Coronary artery (tissue), 2 donors: Measurements from ENCODE around the gene FOCAD.

Experiments
- DNase-seq: peaks from one replicate; pipeline ENCODE4 v3.0.0-alpha.2; 2017; ENCODE audit warnings: low spot score
- H3K27ac ChIP-seq, 2 donors: fragments of 200-600 bp; sonication (generic); one replicate each; pipeline ENCODE4 v1.5.1; 2016 to 2019
- H3K4me3 ChIP-seq: fragments of 200-600 bp; sonication (generic); 2 replicates; pipeline ENCODE4 v1.5.1; 2016; ENCODE audit warnings: mild to moderate bottlenecking, moderate library complexity
- TF ChIP-seq, protein P1 (sequence below): fragments of 200-600 bp; sonication (generic); IDR thresholded peaks from one replicate; pipeline ENCODE4 v1.5.1; 2019; ENCODE audit warnings: antibody characterized with exemption

FOCAD gene

DNA sequence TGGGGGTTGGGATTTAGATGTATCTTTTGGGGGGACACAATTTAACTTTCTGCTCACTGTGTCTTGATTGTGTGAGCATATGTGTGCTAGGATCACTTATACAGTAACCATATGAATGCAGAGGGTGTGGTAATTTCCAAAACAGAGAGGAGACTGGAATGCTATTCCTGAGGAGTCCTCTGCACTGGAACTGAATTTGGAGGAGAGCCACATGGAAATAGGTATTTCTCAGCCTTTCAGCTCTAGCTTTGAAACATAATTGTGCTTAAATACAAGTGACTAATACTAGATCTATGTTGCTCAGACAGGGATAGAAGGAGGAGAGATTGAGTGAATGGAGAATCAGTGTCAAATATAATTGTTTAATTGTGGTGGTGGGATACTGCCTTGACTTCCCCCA is 45.5 kb downstream of the FOCAD start:
- no peak overlapping the region for H3K4me3 ChIP-seq
- TF ChIP-seq, protein P1, sequence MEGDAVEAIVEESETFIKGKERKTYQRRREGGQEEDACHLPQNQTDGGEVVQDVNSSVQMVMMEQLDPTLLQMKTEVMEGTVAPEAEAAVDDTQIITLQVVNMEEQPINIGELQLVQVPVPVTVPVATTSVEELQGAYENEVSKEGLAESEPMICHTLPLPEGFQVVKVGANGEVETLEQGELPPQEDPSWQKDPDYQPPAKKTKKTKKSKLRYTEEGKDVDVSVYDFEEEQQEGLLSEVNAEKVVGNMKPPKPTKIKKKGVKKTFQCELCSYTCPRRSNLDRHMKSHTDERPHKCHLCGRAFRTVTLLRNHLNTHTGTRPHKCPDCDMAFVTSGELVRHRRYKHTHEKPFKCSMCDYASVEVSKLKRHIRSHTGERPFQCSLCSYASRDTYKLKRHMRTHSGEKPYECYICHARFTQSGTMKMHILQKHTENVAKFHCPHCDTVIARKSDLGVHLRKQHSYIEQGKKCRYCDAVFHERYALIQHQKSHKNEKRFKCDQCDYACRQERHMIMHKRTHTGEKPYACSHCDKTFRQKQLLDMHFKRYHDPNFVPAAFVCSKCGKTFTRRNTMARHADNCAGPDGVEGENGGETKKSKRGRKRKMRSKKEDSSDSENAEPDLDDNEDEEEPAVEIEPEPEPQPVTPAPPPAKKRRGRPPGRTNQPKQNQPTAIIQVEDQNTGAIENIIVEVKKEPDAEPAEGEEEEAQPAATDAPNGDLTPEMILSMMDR = no peak
- DNase-seq = no peak
- H3K27ac ChIP-seq = no peak overlapping the region

DNA sequence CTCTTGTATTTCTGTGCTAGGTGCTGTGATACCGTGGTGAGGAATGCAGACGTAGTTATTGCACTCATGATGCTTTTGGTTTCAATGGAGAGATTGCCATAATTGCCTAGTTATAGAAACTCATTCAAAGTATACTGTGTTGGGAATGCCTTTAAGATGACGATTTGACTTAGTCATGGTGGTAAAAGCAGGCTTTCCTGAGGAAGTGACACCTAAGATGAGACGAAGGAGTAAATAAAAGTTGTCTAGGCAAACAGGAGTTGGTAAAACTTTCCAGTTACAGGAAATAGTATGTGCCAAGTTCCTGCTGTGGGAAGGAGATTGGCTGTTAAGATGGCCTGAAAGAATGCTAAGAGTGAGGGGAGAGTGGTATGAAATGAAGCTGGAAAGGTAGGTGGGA is 48.1 kb downstream of the FOCAD start:
- no peak for DNase-seq
- no peak overlapping the region for H3K4me3 ChIP-seq
- TF ChIP-seq, protein P1 = no peak
- no peak overlapping the region for H3K27ac ChIP-seq

DNA sequence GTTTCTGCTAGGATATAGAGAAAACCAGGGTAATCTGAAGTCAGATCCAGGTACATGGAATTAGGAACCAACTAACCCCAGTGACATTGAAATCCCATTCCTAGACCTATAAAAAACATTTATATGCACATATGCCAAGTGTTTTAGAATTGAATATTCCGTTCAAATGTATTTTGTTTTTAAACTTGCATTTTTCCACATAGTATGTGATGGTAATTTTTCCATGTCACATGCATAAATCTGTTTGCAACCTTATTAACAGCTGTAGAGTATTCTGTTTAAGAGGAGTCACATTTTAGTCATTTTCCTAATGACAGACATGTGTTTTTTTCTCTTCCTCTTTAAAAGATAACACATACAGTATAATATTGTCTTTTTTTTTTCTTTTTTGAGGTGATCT is 50.2 kb downstream of the FOCAD start:
- no peak for DNase-seq

DNA sequence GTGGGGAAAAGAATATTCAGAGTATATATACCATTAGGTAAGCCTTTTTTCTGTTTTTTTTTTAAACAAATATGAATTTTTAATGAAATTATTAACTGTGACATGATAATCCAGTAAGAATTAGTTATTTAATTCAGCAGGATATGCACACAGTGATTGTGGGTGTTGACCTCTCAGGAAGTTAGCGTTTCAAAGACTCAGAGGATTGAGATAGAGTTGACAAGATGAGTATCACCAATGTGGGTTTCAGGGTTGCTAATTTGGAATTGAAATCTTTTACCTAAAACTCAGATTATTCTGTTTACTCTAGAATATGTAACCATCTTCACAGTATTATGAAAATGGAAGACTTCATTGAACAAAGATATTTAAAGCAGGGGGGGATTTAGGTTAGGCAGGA is 56.2 kb downstream of the FOCAD start:
- DNase-seq = no peak
- TF ChIP-seq, protein P1 = no peak
- Histone ChIP-seq H3K4me3 (no peak overlapping the region), H3K27ac (no peak overlapping the region)

More for the DNA sequence above, 50.2 kb downstream of the FOCAD start:
- Histone ChIP-seq H3K27ac (no peak overlapping the region), H3K4me3 (no peak overlapping the region)
- TF ChIP-seq, protein P1 = no peak

DNA sequence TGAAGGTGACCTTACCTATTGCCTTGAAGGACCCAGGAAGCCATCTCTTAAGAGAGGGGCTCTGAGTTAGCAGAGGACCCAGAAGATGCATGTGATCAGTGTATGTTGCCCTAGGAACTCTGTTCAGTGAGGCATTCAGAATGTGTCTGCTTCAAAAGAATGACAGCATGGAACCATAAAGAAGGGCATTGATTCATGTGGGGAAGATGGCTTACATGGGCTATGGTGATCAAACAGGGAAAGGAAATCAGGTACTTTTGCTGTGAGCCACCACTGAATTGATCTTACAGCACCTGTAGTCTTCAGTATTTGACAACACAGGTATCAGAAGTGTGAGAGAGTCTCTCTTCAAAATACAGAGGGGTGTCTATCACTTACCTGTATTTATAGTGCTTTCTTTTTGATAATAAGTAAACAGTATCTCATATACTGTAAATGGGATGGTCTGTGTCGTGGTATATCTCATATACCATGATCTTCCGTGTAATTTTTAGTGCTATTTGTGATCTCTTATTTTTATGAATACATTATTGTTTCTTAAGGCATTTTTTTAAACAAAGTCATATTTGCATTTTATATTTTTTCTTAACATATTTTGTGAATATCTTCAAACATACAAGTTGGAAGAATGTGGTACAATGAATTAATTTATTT is 57.0 kb downstream of the FOCAD start:
- no peak for DNase-seq
- Histone ChIP-seq H3K27ac (no peak overlapping the region), H3K4me3 (no peak overlapping the region)
- TF ChIP-seq, protein P1 = no peak

DNA sequence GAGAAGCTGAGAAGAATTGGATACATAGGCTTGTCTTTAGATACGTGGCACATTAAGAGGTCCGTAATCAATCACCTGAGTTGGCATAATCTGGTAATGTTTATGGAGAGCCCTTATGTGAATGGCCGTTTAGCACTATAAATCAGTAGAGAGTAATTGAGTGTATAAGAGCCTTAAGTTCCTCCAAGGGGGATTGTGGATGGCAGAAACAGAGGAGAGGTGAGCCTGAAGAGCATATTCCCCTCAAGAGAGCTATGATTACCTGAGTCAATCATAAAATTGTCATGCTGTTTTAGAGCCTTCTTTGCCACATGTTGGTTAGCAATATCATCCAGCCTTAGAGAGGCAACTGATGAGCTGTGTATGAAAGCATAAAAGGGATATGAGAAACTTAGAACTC is 58.8 kb downstream of the FOCAD start:
- Histone ChIP-seq H3K4me3 (no peak overlapping the region), H3K27ac (no peak overlapping the region)
- DNase-seq = no peak
- TF ChIP-seq, protein P1 = no peak

DNA sequence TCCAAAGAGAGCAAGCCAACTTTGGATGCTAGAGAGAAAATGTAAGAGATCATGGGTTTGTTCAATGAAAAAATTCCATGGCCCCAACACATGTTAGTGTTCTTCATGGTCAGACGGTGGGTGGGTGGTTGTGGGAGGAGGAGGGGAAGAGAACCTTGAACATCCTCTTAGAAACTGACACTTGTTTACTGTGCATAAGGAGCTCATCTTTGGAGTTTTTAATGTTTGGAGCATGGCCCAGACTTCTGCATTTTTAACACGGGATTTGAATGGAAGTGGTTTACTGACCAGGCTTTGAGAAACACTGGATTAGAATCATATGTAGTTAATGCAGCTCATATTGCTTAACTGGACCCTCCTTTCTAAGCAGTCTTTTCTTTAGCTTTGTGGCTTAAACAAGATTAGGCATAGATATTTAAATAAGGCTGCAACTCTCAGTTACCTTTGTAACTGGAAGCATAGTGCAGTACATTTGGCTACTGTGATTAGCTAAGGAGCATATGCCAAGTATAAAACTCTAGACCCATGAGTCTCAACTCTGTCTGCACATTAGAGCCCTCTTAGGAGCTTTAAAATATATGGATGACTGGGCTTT is 60.1 kb downstream of the FOCAD start:
- DNase-seq = no peak
- Histone ChIP-seq H3K4me3 (no peak overlapping the region), H3K27ac (no peak overlapping the region)
- TF ChIP-seq, protein P1 = no peak
